HFFc6 (cell line): ENCODE results near the gene ZSWIM9. TPM values are rescaled to one million over a fixed set of nuclear protein-coding genes. Genes with fewer than 3 reads are reported as not detected.
"Not testable (repeated sequence)": the region's sequence is repeated elsewhere in the genome, so short reads cannot be mapped to it uniquely, and the experiment has no call there.

ENCODE experiments used
- DNase-seq: peaks from one replicate; pipeline ENCODE4 v3.0.0-alpha.2; 2018
- H3K27ac Mint-ChIP-seq: 2 replicates; pipeline ENCODE4 v1.8.0; 2020; ENCODE audit warnings: mild to moderate bottlenecking, mixed read lengths
- H3K27me3 Mint-ChIP-seq: 2 replicates; pipeline ENCODE4 v1.8.0; 2021; ENCODE audit warnings: mild to moderate bottlenecking, moderate library complexity, mixed read lengths; ENCODE audit not compliant: insufficient read depth
- H3K36me3 Mint-ChIP-seq: 2 replicates; pipeline ENCODE4 v1.8.0; 2021; ENCODE audit warnings: low read depth, mixed read lengths
- H3K4me1 Mint-ChIP-seq: 2 replicates; pipeline ENCODE4 v1.8.0; 2020; ENCODE audit warnings: low read depth, mixed read lengths
- H3K4me3 Mint-ChIP-seq: 2 replicates; pipeline ENCODE4 v1.8.0; 2020; ENCODE audit warnings: mild to moderate bottlenecking, moderate library complexity, mixed read lengths
- H3K9me3 Mint-ChIP-seq: 2 replicates; pipeline ENCODE4 v1.8.0; 2020; ENCODE audit warnings: mild to moderate bottlenecking, mixed read lengths
- total RNA-seq, 6 experiments: library from RNA; stranded (reverse); fragmentation: NEBNext Ultra II Directional; extraction: Animal tissue kit (Norgen Biotek cat#: 25700); gene quantifications; 2 replicates in 1 of 6; 3 replicates in 5 of 6; pipeline ENCODE4 v1.2.3, GENCODE V29; 2021
- TF ChIP-seq, protein P1 (sequence below): fragments of 200-600 bp; sonication (generic); IDR thresholded peaks from 2 replicates; pipeline ENCODE4 v1.5.0; 2021; ENCODE audit warnings: antibody characterized with exemption, mild to moderate bottlenecking

Gene ZSWIM9
- total RNA-seq, 6 experiments from 2014 or later = 5.6 to 7.2 (median 5.9) TPM

- TF ChIP-seq, protein P1, sequence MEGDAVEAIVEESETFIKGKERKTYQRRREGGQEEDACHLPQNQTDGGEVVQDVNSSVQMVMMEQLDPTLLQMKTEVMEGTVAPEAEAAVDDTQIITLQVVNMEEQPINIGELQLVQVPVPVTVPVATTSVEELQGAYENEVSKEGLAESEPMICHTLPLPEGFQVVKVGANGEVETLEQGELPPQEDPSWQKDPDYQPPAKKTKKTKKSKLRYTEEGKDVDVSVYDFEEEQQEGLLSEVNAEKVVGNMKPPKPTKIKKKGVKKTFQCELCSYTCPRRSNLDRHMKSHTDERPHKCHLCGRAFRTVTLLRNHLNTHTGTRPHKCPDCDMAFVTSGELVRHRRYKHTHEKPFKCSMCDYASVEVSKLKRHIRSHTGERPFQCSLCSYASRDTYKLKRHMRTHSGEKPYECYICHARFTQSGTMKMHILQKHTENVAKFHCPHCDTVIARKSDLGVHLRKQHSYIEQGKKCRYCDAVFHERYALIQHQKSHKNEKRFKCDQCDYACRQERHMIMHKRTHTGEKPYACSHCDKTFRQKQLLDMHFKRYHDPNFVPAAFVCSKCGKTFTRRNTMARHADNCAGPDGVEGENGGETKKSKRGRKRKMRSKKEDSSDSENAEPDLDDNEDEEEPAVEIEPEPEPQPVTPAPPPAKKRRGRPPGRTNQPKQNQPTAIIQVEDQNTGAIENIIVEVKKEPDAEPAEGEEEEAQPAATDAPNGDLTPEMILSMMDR = no peak
- H3K27me3 Mint-ChIP-seq = no peaks in the 10 kb centered on the region
- peaks cover 13% of the 10 kb centered on the region; the same call in 1 of the 2 replicates for H3K36me3 Mint-ChIP-seq
- peaks cover 10% of the 10 kb centered on the region for H3K4me1 Mint-ChIP-seq
- H3K9me3 Mint-ChIP-seq = no peaks in the 10 kb centered on the region
- H3K4me3 Mint-ChIP-seq = no peak overlapping the region
- no peak overlapping the region for H3K27ac Mint-ChIP-seq
- DNase-seq = no peak
Observed at GRCh38 chr19:48216933-48217332, 46.5 kb downstream of the ZSWIM9 start.

GRCh38 chr19:48218997-48219396, 48.5 kb downstream of the ZSWIM9 start:
- TF ChIP-seq, protein P1 = no peak
- no peak for DNase-seq
- H3K4me3 Mint-ChIP-seq = no peak overlapping the region
- no peak overlapping the region for H3K27ac Mint-ChIP-seq
- peaks cover 10% of the 10 kb centered on the region for H3K4me1 Mint-ChIP-seq
- H3K9me3 Mint-ChIP-seq = no peaks in the 10 kb centered on the region
- no peaks in the 10 kb centered on the region for H3K27me3 Mint-ChIP-seq
- peaks cover 11% of the 10 kb centered on the region; the same call in 1 of the 2 replicates for H3K36me3 Mint-ChIP-seq

DNA sequence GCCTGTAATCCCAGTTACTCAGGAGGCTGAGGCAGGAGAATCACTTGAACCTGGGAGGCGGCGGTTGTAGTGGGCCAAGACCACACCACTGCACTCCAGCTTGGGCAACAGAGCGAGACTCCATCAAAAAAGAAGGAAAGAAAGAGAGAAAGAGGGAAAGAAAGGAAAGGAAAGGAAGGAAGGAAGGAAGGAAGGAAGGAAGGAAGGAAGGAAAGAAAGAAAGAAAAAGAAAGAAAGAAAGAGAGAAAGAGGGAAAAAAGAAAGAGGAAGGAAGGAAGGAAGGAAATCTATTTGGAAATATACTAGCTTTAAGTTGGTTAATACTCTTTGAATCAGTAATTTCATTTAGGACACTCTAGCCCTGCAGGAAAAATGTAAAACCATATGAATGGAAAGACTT, 50.3 kb downstream of the ZSWIM9 start:
- not testable (repeated sequence) for H3K27ac Mint-ChIP-seq, H3K36me3 Mint-ChIP-seq, DNase-seq, H3K4me3 Mint-ChIP-seq, H3K9me3 Mint-ChIP-seq, H3K27me3 Mint-ChIP-seq
- peaks cover 10% of the 10 kb centered on the region for H3K4me1 Mint-ChIP-seq

- Mint-ChIP-seq H3K27ac (no peak overlapping the region), H3K36me3 (0 out of 2 replicates have a peak, but pooled peaks cover 4% of the 10 kb centered on the region), H3K27me3 (no peaks in the 10 kb centered on the region), H3K4me3 (no peak overlapping the region), H3K9me3 (no peaks in the 10 kb centered on the region), H3K4me1 (peaks cover 10% of the 10 kb centered on the region)
- TF ChIP-seq, protein P1 = no peak
- no peak for DNase-seq
Observed at GRCh38 chr19:48221628-48222027, 51.1 kb downstream of the ZSWIM9 start.

DNA sequence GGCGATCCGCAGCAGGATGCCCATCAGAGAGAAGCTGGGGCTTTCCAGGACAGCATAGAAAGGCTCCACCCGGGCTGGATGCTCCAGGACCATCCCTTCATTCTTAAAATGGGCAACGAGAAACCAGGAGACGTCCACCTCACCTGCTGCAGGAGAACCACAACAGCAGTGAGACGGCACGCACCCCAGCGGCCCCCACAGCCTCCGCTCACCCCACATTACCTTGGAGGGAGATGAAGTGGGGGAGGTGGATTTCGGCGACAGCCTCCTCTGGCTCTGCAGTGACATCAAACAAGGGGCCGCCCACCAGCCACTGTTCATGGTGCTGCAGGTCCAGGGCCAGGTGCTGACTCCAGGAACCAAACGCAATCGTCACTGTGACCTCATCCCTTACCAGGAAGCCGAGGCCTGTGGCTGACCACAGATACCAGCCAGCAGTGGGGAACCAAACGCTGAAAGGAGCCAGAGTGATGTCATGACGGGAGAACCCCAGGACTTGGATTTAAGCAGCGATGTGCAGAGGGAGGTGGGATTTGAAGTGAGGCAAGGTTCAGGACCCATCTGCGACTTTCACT, 60.2 kb downstream of the ZSWIM9 start:
- peaks cover 28% of the 10 kb centered on the region for H3K36me3 Mint-ChIP-seq
- no peaks in the 10 kb centered on the region for H3K9me3 Mint-ChIP-seq
- H3K27ac Mint-ChIP-seq = no peak overlapping the region
- TF ChIP-seq, protein P1 = no peak
- no peak overlapping the region for H3K4me3 Mint-ChIP-seq
- H3K27me3 Mint-ChIP-seq = peaks cover 2% of the 10 kb centered on the region; the same call in 1 of the 2 replicates
- no peak for DNase-seq
- no peaks in the 10 kb centered on the region for H3K4me1 Mint-ChIP-seq

- Mint-ChIP-seq H3K4me1 (peaks cover 16% of the 10 kb centered on the region), H3K4me3 (no peak overlapping the region), H3K27me3 (no peaks in the 10 kb centered on the region), H3K9me3 (no peaks in the 10 kb centered on the region), H3K36me3 (peaks cover 39% of the 10 kb centered on the region), H3K27ac (no peak overlapping the region)
- TF ChIP-seq, protein P1 = no peak
- no peak for DNase-seq
Observed at GRCh38 chr19:48237057-48237456, 66.6 kb downstream of the ZSWIM9 start.
